SU-DHL-6 (cell line): ENCODE results near the gene NEGR1.

Source experiments
- H2AFZ ChIP-seq: fragments of 200-600 bp; sonication (generic); 2 replicates; pipeline ENCODE4 v1.6.1; 2014; ENCODE audit warnings: low read depth, mild to moderate bottlenecking, moderate library complexity, mixed read lengths, antibody characterized with exemption, low read length; ENCODE audit not compliant: severe bottlenecking
- H3F3A ChIP-seq: fragments of 200-600 bp; shearing (Covaris generic); 2 replicates; pipeline ENCODE4 v1.6.0; 2016; ENCODE audit warnings: antibody characterized with exemption, mild to moderate bottlenecking; ENCODE audit not compliant: insufficient read depth
- H3K27ac ChIP-seq: fragments of 200-600 bp; sonication (generic); 2 replicates; pipeline ENCODE4 v1.5.1; 2016; ENCODE audit warnings: low read depth, mild to moderate bottlenecking, low read length, moderate library complexity, mixed read lengths
- H3K27me3 ChIP-seq: fragments of 200-600 bp; sonication (generic), shearing (Covaris generic); 2 replicates; pipeline ENCODE4 v1.6.0; 2014; ENCODE audit warnings: mild to moderate bottlenecking, low read length
- H3K36me3 ChIP-seq: fragments of 200-600 bp; sonication (generic); 2 replicates; pipeline ENCODE4 v1.6.1; 2014; ENCODE audit warnings: mild to moderate bottlenecking, low read length, mixed read lengths
- H3K4me2 ChIP-seq: fragments of 300-600, 200-600 bp; shearing (Covaris generic), sonication (generic); 2 replicates; pipeline ENCODE4 v1.6.0; 2014; ENCODE audit warnings: low read length, low read depth, mild to moderate bottlenecking; ENCODE audit not compliant: poor library complexity, severe bottlenecking
- H3K4me3 ChIP-seq: fragments of 200-600 bp; sonication (generic); 2 replicates; pipeline ENCODE4 v1.5.1; 2014; ENCODE audit warnings: antibody characterized with exemption, low read length, mild to moderate bottlenecking, mixed read lengths; ENCODE audit not compliant: insufficient read depth, poor library complexity, severe bottlenecking
- H3K79me2 ChIP-seq: fragments of 200-600 bp; sonication (generic); 2 replicates; pipeline ENCODE4 v1.6.1; 2014; ENCODE audit warnings: mild to moderate bottlenecking, low read length, moderate library complexity; ENCODE audit not compliant: insufficient read depth
- H3K9ac ChIP-seq: fragments of 200-600 bp; sonication (generic); 2 replicates; pipeline ENCODE4 v1.7.0; 2014; ENCODE audit warnings: mild to moderate bottlenecking, low read length
- H3K9me2 ChIP-seq: fragments of 200-600 bp; sonication (generic); replicated peaks from 2 replicates; pipeline ENCODE4 v1.6.1; 2014; ENCODE audit warnings: low read length; ENCODE audit not compliant: insufficient read depth
- H3K9me3 ChIP-seq: fragments of 200-600 bp; sonication (generic); 2 replicates; pipeline ENCODE4 v1.6.1; 2014; ENCODE audit warnings: low read length, mixed read lengths; ENCODE audit not compliant: insufficient read depth
- H4K20me1 ChIP-seq: fragments of 200-600 bp; sonication (generic); 2 replicates; pipeline ENCODE4 v1.6.1; 2014; ENCODE audit warnings: low read depth, mild to moderate bottlenecking, antibody characterized with exemption, low read length, moderate library complexity, mixed read lengths
- CTCF ChIP-seq: fragments of 200-600 bp; sonication (generic); IDR thresholded peaks from one replicate; pipeline ENCODE4 v1.5.1; 2017; ENCODE audit warnings: antibody characterized with exemption, mild to moderate bottlenecking, low read length, moderate library complexity; ENCODE audit not compliant: insufficient read depth, poor library complexity, severe bottlenecking
- EZH2phosphoT487 ChIP-seq: fragments of 200-600 bp; sonication (generic), shearing (Covaris generic); conservative IDR thresholded peaks from 2 replicates; pipeline ENCODE4 v1.6.1; 2018; ENCODE audit warnings: mild to moderate bottlenecking, antibody characterized with exemption, low read length, moderate library complexity, mixed read lengths

Gene NEGR1

GRCh38 chr1:72282271-72283021 is at the start of gene NEGR1:
TSS of gene NEGR1 (minus strand) at chr1:72282539.
- Histone ChIP-seq H3K9ac (no peak within 1 kb of the TSS), H3K27ac (no peak within 1 kb of the TSS), H3K9me2 (no peaks in the 10 kb centered on the region), H3K79me2 (no peaks in the 10 kb centered on the region), H3K4me2 (peak within 1 kb of the TSS; percentile 41), H3K9me3 (no peaks in the 10 kb centered on the region), H3K36me3 (no peaks in the 10 kb centered on the region), H3K4me3 (no peak within 1 kb of the TSS), H2AFZ (no peak within 1 kb of the TSS), H4K20me1 (no peaks in the 10 kb centered on the region), H3F3A (no peaks in the 10 kb centered on the region), H3K27me3 (no peaks in the 10 kb centered on the region)
- TF ChIP-seq EZH2phosphoT487 (no peak), CTCF (no peak)

- no peaks in the 10 kb centered on the region for H3K79me2 ChIP-seq
- TF ChIP-seq EZH2phosphoT487: no peak
- no peak for TF ChIP-seq CTCF
- H3K9ac ChIP-seq: no peak overlapping the region
- no peak overlapping the region for H3K4me2 ChIP-seq
- H3K9me2 ChIP-seq: no peaks in the 10 kb centered on the region
- H3K9me3 ChIP-seq: no peaks in the 10 kb centered on the region
- no peaks in the 10 kb centered on the region for H3F3A ChIP-seq
- H3K27me3 ChIP-seq: no peaks in the 10 kb centered on the region; the same call in 1 of the 2 replicates
- no peaks in the 10 kb centered on the region for H4K20me1 ChIP-seq
- H3K36me3 ChIP-seq: no peaks in the 10 kb centered on the region
- H3K4me3 ChIP-seq: no peak overlapping the region
- no peak overlapping the region for H2AFZ ChIP-seq
- H3K27ac ChIP-seq: no peak overlapping the region
Measured at GRCh38 chr1:72326494-72326893, 44.2 kb upstream of the NEGR1 start.

- Histone ChIP-seq H3K27ac (no peak overlapping the region), H3K9me2 (no peaks in the 10 kb centered on the region), H3F3A (no peaks in the 10 kb centered on the region), H3K4me2 (no peak overlapping the region), H3K36me3 (no peaks in the 10 kb centered on the region), H3K9ac (no peak overlapping the region), H3K79me2 (no peaks in the 10 kb centered on the region), H3K4me3 (no peak overlapping the region), H4K20me1 (no peaks in the 10 kb centered on the region), H2AFZ (no peak overlapping the region), H3K27me3 (no peaks in the 10 kb centered on the region; the same call in 1 of the 2 replicates), H3K9me3 (no peaks in the 10 kb centered on the region)
- TF ChIP-seq EZH2phosphoT487: no peak
- TF ChIP-seq CTCF: no peak
Measured at GRCh38 chr1:72324451-72324850, 42.1 kb upstream of the NEGR1 start.
